ENCODE results near the gene KCTD2.

GRCh38 chr17:75019710-75020109 is 27.3 kb upstream of the KCTD2 start:
- TF ChIP-seq CTCF (IDR thresholded peaks at IDR 0.05) (no peak), POLR2A (IDR thresholded peaks at IDR 0.05) (no peak), EP300 (IDR thresholded peaks at IDR 0.05) (no peak)

All from stomach (tissue), 4 donors.